GM12878 (cell line): ENCODE data around the gene HERPUD2. TPM values are rescaled to one million over a fixed set of nuclear protein-coding genes. Genes with fewer than 3 reads are reported as not detected.

Source experiments
- BACH1 ChIP-seq: fragments of 450-650 bp; IDR thresholded peaks from 2 replicates; pipeline ENCODE4 v1.6.1; 2017; ENCODE audit warnings: mild to moderate bottlenecking, borderline replicate concordance
- CBFB ChIP-seq: IDR thresholded peaks from 2 replicates; pipeline ENCODE4 v1.6.1; 2016; ENCODE audit warnings: antibody characterized with exemption, low read depth
- DPF2 ChIP-seq: fragments of 450-650 bp; IDR thresholded peaks from 2 replicates; pipeline ENCODE4 v1.6.1; 2017; ENCODE audit warnings: mild to moderate bottlenecking
- EED ChIP-seq: sonication (generic); IDR thresholded peaks from 2 replicates; pipeline ENCODE4 v1.6.1; 2016; ENCODE audit warnings: antibody characterized with exemption, low read depth
- FOXM1 ChIP-seq: IDR thresholded peaks from 2 replicates; pipeline ENCODE4 v1.6.1; 2012; ENCODE audit warnings: low read depth, mild to moderate bottlenecking, inconsistent platforms, low read length, moderate library complexity
- HDGF ChIP-seq: fragments of 450-650 bp; IDR thresholded peaks from 2 replicates; pipeline ENCODE4 v1.6.1; 2016; ENCODE audit warnings: antibody characterized with exemption
- IKZF2 ChIP-seq, 2 experiments: fragments of 450-650 bp; IDR thresholded peaks; 2 replicates each; pipeline ENCODE4 v1.6.1; 2017; ENCODE audit warnings: mild to moderate bottlenecking in 2 of 2, moderate library complexity in 2 of 2
- NBN ChIP-seq: fragments of 450-650 bp; IDR thresholded peaks from 2 replicates; pipeline ENCODE4 v1.6.1; 2016
- POLR2A ChIP-seq: IDR thresholded peaks from 2 replicates; pipeline ENCODE4 v1.6.1; 2011; ENCODE audit warnings: low read depth, mild to moderate bottlenecking, low read length
- RAD51 ChIP-seq: fragments of 450-650 bp; IDR thresholded peaks from 2 replicates; pipeline ENCODE4 v1.6.1; 2016; ENCODE audit warnings: moderate library complexity, mild to moderate bottlenecking, inconsistent platforms
- SREBF2 ChIP-seq: IDR thresholded peaks from 2 replicates; pipeline ENCODE4 v1.6.1; 2012; ENCODE audit warnings: mild to moderate bottlenecking, low read length
- STAT3 ChIP-seq: IDR thresholded peaks from 2 replicates; pipeline ENCODE4 v1.6.1; 2011; ENCODE audit warnings: low read depth, low read length, improper control_type of control experiment
- SUZ12 ChIP-seq: fragments of 200-600 bp; sonication (generic); IDR thresholded peaks from one replicate; pipeline ENCODE4 v1.6.1; 2018; ENCODE audit warnings: antibody characterized with exemption, mild to moderate bottlenecking; ENCODE audit not compliant: unreplicated experiment
- YBX1 ChIP-seq: fragments of 450-650 bp; IDR thresholded peaks from 2 replicates; pipeline ENCODE4 v1.6.1; 2016; ENCODE audit warnings: antibody characterized with exemption
- ZBED1 ChIP-seq: IDR thresholded peaks from 2 replicates; pipeline ENCODE4 v1.6.1; 2016; ENCODE audit warnings: borderline replicate concordance
- ZNF274 ChIP-seq: IDR thresholded peaks from one replicate; pipeline ENCODE4 v1.8.0; 2011; ENCODE audit not compliant: insufficient read length, insufficient read depth
- polyA plus RNA-seq, 11 experiments: library from polyadenylated mRNA; depleted of rRNA in 4 of 11; unstranded in 6 of 11; stranded (reverse) in 5 of 11; fragments of >200 nt; fragmentation: Nextera tagmentation in 4 of 11; fragmentation: Illumina TruSeq in 1 of 11; extraction: Ambion mirVana in 4 of 11; extraction: Trizol in 1 of 11; gene quantifications; 1 replicate in 1 of 11; 2 replicates in 10 of 11; pipeline versions ENCODE4 v1.2.1 to v1.2.3, GENCODE V29; 2011 to 2016; ENCODE audit warnings: inconsistent platforms in 2 of 11, missing spikeins in 2 of 11, low read depth in 1 of 11
- total RNA-seq, 4 experiments: library from RNA; depleted of rRNA in 3 of 4; stranded (reverse); fragments of >200 nt in 3 of 4; fragmentation: Illumina TruSeq in 1 of 4; extraction: Trizol in 1 of 4; gene quantifications; 2 replicates each; pipeline versions ENCODE4 v1.2.1 to v1.2.3, GENCODE V29; 2013 to 2021
- TF ChIP-seq, protein P1 (sequence below): IDR thresholded peaks from 2 replicates; pipeline ENCODE4 v1.6.1; 2012; ENCODE audit warnings: improper control_type of control experiment, low read depth, low read length; ENCODE audit not compliant: insufficient replicate concordance
- TF ChIP-seq, protein P2 (sequence below): fragments of 450-650 bp; IDR thresholded peaks from 2 replicates; pipeline ENCODE4 v1.6.1; 2017; ENCODE audit warnings: mild to moderate bottlenecking, low read depth, inconsistent platforms; ENCODE audit not compliant: poor library complexity, severe bottlenecking
- TF ChIP-seq, protein P3 (sequence below): fragments of 450-650 bp; IDR thresholded peaks from 2 replicates; pipeline ENCODE4 v1.6.1; 2018; ENCODE audit warnings: borderline replicate concordance, mild to moderate bottlenecking; ENCODE audit not compliant: partially characterized antibody
- TF ChIP-seq, protein P4 (sequence below): fragments of 150-350 bp; IDR thresholded peaks from 2 replicates; pipeline ENCODE4 v1.6.1; 2016; ENCODE audit warnings: low read depth, low read length

Gene HERPUD2
- total and polyA plus RNA-seq, 10 of the 15 experiments (the other 5 are each of a cell fraction or from before 2014, with no cell fraction given), result 4.7 to 69.6 (median 13.9) TPM

DNA sequence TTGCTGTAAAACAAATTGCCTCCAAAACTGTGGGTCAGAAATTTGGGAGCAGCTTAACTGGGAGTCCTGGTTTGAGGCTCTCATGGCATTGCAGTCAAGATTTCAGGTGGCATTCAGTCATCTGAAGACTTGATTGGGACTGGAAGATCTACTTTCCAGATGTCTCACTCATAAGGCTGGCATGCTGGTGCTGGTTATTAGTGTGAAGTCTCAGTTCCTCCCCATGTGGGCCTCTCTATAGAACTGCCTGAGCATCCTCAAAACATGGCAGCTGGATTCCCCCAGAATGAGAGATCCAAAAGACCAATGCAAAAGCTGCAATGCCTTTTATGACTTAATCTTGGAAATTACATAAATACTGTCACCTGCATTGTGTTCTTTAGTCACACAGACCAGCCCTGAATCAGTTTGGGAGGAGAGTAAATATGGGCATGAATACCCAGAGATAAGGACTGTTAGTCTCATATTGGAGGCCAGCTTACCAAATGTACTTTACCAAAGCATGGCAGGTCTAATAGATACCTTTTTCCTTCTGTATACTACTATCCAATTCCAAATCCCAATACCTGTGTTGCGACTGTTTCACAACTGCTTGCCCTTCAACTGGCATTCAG lies 6.5 kb upstream of the HERPUD2 start (continued):
- TF ChIP-seq, protein P1, sequence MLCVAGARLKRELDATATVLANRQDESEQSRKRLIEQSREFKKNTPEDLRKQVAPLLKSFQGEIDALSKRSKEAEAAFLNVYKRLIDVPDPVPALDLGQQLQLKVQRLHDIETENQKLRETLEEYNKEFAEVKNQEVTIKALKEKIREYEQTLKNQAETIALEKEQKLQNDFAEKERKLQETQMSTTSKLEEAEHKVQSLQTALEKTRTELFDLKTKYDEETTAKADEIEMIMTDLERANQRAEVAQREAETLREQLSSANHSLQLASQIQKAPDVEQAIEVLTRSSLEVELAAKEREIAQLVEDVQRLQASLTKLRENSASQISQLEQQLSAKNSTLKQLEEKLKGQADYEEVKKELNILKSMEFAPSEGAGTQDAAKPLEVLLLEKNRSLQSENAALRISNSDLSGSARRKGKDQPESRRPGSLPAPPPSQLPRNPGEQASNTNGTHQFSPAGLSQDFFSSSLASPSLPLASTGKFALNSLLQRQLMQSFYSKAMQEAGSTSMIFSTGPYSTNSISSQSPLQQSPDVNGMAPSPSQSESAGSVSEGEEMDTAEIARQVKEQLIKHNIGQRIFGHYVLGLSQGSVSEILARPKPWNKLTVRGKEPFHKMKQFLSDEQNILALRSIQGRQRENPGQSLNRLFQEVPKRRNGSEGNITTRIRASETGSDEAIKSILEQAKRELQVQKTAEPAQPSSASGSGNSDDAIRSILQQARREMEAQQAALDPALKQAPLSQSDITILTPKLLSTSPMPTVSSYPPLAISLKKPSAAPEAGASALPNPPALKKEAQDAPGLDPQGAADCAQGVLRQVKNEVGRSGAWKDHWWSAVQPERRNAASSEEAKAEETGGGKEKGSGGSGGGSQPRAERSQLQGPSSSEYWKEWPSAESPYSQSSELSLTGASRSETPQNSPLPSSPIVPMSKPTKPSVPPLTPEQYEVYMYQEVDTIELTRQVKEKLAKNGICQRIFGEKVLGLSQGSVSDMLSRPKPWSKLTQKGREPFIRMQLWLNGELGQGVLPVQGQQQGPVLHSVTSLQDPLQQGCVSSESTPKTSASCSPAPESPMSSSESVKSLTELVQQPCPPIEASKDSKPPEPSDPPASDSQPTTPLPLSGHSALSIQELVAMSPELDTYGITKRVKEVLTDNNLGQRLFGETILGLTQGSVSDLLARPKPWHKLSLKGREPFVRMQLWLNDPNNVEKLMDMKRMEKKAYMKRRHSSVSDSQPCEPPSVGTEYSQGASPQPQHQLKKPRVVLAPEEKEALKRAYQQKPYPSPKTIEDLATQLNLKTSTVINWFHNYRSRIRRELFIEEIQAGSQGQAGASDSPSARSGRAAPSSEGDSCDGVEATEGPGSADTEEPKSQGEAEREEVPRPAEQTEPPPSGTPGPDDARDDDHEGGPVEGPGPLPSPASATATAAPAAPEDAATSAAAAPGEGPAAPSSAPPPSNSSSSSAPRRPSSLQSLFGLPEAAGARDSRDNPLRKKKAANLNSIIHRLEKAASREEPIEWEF, result no peak
- TF ChIP-seq, protein P2, sequence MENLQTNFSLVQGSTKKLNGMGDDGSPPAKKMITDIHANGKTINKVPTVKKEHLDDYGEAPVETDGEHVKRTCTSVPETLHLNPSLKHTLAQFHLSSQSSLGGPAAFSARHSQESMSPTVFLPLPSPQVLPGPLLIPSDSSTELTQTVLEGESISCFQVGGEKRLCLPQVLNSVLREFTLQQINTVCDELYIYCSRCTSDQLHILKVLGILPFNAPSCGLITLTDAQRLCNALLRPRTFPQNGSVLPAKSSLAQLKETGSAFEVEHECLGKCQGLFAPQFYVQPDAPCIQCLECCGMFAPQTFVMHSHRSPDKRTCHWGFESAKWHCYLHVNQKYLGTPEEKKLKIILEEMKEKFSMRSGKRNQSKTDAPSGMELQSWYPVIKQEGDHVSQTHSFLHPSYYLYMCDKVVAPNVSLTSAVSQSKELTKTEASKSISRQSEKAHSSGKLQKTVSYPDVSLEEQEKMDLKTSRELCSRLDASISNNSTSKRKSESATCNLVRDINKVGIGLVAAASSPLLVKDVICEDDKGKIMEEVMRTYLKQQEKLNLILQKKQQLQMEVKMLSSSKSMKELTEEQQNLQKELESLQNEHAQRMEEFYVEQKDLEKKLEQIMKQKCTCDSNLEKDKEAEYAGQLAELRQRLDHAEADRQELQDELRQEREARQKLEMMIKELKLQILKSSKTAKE, result no peak
- TF ChIP-seq ZNF274 (no peak), ZBED1 (no peak), FOXM1 (no peak), POLR2A (no peak), CBFB (no peak), DPF2 (no peak), SREBF2 (no peak), IKZF2 (IDR thresholded peaks at IDR 0.05) (peak in 1 of 2 experiments; percentile 22; a peak in 1 of 4 replicates), RAD51 (no peak), STAT3 (no peak), SUZ12 (no peak), HDGF (no peak), NBN (no peak), EED (peak; percentile 26; the same call in 1 of the 2 replicates), BACH1 (no peak), YBX1 (no peak)
- TF ChIP-seq, protein P3, sequence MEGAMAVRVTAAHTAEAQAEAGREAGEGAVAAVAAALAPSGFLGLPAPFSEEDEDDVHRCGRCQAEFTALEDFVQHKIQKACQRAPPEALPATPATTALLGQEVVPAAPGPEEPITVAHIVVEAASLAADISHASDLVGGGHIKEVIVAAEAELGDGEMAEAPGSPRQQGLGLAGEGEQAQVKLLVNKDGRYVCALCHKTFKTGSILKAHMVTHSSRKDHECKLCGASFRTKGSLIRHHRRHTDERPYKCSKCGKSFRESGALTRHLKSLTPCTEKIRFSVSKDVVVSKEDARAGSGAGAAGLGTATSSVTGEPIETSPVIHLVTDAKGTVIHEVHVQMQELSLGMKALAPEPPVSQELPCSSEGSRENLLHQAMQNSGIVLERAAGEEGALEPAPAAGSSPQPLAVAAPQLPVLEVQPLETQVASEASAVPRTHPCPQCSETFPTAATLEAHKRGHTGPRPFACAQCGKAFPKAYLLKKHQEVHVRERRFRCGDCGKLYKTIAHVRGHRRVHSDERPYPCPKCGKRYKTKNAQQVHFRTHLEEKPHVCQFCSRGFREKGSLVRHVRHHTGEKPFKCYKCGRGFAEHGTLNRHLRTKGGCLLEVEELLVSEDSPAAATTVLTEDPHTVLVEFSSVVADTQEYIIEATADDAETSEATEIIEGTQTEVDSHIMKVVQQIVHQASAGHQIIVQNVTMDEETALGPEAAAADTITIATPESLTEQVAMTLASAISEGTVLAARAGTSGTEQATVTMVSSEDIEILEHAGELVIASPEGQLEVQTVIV, result no peak
- TF ChIP-seq, protein P4, sequence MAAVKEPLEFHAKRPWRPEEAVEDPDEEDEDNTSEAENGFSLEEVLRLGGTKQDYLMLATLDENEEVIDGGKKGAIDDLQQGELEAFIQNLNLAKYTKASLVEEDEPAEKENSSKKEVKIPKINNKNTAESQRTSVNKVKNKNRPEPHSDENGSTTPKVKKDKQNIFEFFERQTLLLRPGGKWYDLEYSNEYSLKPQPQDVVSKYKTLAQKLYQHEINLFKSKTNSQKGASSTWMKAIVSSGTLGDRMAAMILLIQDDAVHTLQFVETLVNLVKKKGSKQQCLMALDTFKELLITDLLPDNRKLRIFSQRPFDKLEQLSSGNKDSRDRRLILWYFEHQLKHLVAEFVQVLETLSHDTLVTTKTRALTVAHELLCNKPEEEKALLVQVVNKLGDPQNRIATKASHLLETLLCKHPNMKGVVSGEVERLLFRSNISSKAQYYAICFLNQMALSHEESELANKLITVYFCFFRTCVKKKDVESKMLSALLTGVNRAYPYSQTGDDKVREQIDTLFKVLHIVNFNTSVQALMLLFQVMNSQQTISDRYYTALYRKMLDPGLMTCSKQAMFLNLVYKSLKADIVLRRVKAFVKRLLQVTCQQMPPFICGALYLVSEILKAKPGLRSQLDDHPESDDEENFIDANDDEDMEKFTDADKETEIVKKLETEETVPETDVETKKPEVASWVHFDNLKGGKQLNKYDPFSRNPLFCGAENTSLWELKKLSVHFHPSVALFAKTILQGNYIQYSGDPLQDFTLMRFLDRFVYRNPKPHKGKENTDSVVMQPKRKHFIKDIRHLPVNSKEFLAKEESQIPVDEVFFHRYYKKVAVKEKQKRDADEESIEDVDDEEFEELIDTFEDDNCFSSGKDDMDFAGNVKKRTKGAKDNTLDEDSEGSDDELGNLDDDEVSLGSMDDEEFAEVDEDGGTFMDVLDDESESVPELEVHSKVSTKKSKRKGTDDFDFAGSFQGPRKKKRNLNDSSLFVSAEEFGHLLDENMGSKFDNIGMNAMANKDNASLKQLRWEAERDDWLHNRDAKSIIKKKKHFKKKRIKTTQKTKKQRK, result no peak
